Measurements from ENCODE around the gene SYNGR3. TPM values are rescaled to one million over a fixed set of nuclear protein-coding genes. Genes with fewer than 3 reads are reported as not detected.

SYNGR3 gene
- total RNA-seq, 2 donors from 2014 or later, result 1.5 to 1.9 TPM

- Histone ChIP-seq H3K36me3 (no peaks in the 10 kb centered on the region), H3K4me3 (no peak overlapping the region), H3K27ac (peak overlapping the region; percentile 85), H3K4me1 (peaks cover 60% of the 10 kb centered on the region), H3K9ac (ENCODE audit: low read depth in 2 of 2, low read length in 2 of 2) (peak overlapping the region; percentile 13 to 68), H3K27me3 (no peaks in the 10 kb centered on the region), H3K9me3 (no peaks in the 10 kb centered on the region)
- peak; percentile 62 for DNase-seq
- intact Hi-C loops (cut with DNase I), result no loop called here
- no peak for TF ChIP-seq CTCF (IDR thresholded peaks at IDR 0.05)
Observed at GRCh38 chr16:2042171-2042985, 52.6 kb downstream of the SYNGR3 start.

- H3K27ac ChIP-seq, result peak overlapping the region; percentile 80
- intact Hi-C loops (cut with DNase I), result no loop called here
- H3K4me3 ChIP-seq, result no peak overlapping the region
- no peaks in the 10 kb centered on the region for H3K36me3 ChIP-seq
- H3K9me3 ChIP-seq, result no peaks in the 10 kb centered on the region
- DNase-seq, result peak; percentile 86
- peaks cover 60% of the 10 kb centered on the region for H3K4me1 ChIP-seq
- no peak for TF ChIP-seq CTCF (IDR thresholded peaks at IDR 0.05)
- no peaks in the 10 kb centered on the region for H3K27me3 ChIP-seq
- peak overlapping the region in 1 of 2 donors; percentile 64 for H3K9ac ChIP-seq (ENCODE audit: low read depth in 2 of 2, low read length in 2 of 2)
Observed at GRCh38 chr16:2042986-2043666, 53.4 kb downstream of the SYNGR3 start.

Other genes with a start within 250 kb of the SYNGR3 start
- gene NME3, start 218.4 kb upstream of the SYNGR3 start, total RNA-seq, result 10 to 100 TPM; 61.3 to 79.7 TPM
- 10 to 100 TPM; 16.7 to 30.6 TPM for gene EME2, start 217.2 kb upstream of the SYNGR3 start, total RNA-seq
- gene MRPS34, start 216.8 kb upstream of the SYNGR3 start, total RNA-seq, result 100 to 1,000 TPM; 106 to 227 TPM
- gene SPSB3, start 207.4 kb upstream of the SYNGR3 start, total RNA-seq, result 10 to 100 TPM; 32.7 to 35.9 TPM
- 10 to 100 TPM; 30.0 to 72.8 TPM for gene NUBP2, start 207.0 kb upstream of the SYNGR3 start, total RNA-seq
- 1 to 10 TPM; 5.7 to 7.0 TPM for gene IGFALS, start 196.3 kb upstream of the SYNGR3 start, total RNA-seq
- 10 to 100 TPM; 61.9 to 64.7 TPM for gene HAGH, start 163.1 kb upstream of the SYNGR3 start, total RNA-seq
- 10 to 100 TPM; 55.5 to 73.9 TPM for gene FAHD1, start 162.8 kb upstream of the SYNGR3 start, total RNA-seq
- gene MEIOB, start 117.8 kb upstream of the SYNGR3 start, total RNA-seq, result under 1 TPM in 1 of 2 donors, not detected in 1; 0.27 TPM
- gene HS3ST6, start 71.6 kb upstream of the SYNGR3 start, total RNA-seq, result under 1 TPM; 0.59 to 0.82 TPM
- 10 to 100 TPM; 33.0 to 61.2 TPM for gene MSRB1, start 46.8 kb upstream of the SYNGR3 start, total RNA-seq
- not detected for gene RPL3L, start 35.3 kb upstream of the SYNGR3 start, total RNA-seq
- 100 to 1,000 TPM; 219 to 272 TPM for gene NDUFB10, start 30.4 kb upstream of the SYNGR3 start, total RNA-seq
- gene RPS2, start 25.1 kb upstream of the SYNGR3 start, total RNA-seq, result 1,000 to 10,000 TPM; 1,996 to 2,736 TPM
- not detected for gene RNF151, start 23.1 kb upstream of the SYNGR3 start, total RNA-seq
- gene TBL3, start 17.9 kb upstream of the SYNGR3 start, total RNA-seq, result 10 to 100 TPM; 19.4 to 43.1 TPM
- gene NOXO1, start 8.5 kb upstream of the SYNGR3 start, total RNA-seq, result 10 to 100 TPM; 43.9 to 80.1 TPM
- gene GFER, start 5.8 kb upstream of the SYNGR3 start, total RNA-seq, result 10 to 100 TPM; 76.6 to 79.5 TPM
- 10 to 100 TPM; 45.4 to 64.3 TPM for gene ZNF598, start 19.9 kb downstream of the SYNGR3 start, total RNA-seq
- 1 to 10 TPM; 3.5 to 3.8 TPM for gene NPW, start 29.8 kb downstream of the SYNGR3 start, total RNA-seq
- 10 to 100 TPM; 64.0 to 77.9 TPM for gene NHERF2, start 36.9 kb downstream of the SYNGR3 start, total RNA-seq
- 10 to 100 TPM; 30.1 to 96.8 TPM for gene NTHL1, start 57.9 kb downstream of the SYNGR3 start, total RNA-seq
- gene TSC2, start 58.0 kb downstream of the SYNGR3 start, total RNA-seq, result 100 to 1,000 TPM in 1 of 2 donors, 10 to 100 TPM in 1; 75.3 to 143 TPM
- 10 to 100 TPM; 48.2 to 83.5 TPM for gene PKD1, start 145.9 kb downstream of the SYNGR3 start, total RNA-seq
- 10 to 100 TPM; 18.2 to 24.5 TPM for gene RAB26, start 158.7 kb downstream of the SYNGR3 start, total RNA-seq
- gene TRAF7, start 165.8 kb downstream of the SYNGR3 start, total RNA-seq, result 100 to 1,000 TPM; 102 to 131 TPM
- gene CASKIN1, start 206.6 kb downstream of the SYNGR3 start, total RNA-seq, result under 1 TPM; 0.07 to 0.27 TPM
- gene MLST8, start 215.5 kb downstream of the SYNGR3 start, total RNA-seq, result 10 to 100 TPM; 26.5 to 53.5 TPM
- gene BRICD5, start 220.9 kb downstream of the SYNGR3 start, total RNA-seq, result 10 to 100 TPM in 1 of 2 donors, 1 to 10 TPM in 1; 7.7 to 15.2 TPM
- gene PGP, start 224.9 kb downstream of the SYNGR3 start, total RNA-seq, result 10 to 100 TPM; 17.1 to 37.3 TPM
- 10 to 100 TPM; 19.9 to 37.4 TPM for gene E4F1, start 233.6 kb downstream of the SYNGR3 start, total RNA-seq
- 1 to 10 TPM in 1 of 2 donors, under 1 TPM in 1; 0.85 to 2.4 TPM for gene DNASE1L2, start 246.5 kb downstream of the SYNGR3 start, total RNA-seq

Measured in colonic mucosa (tissue), 4 donors.